ENCODE data around the gene ABCG2.
"Not testable (repeated sequence)": the region's sequence is repeated elsewhere in the genome, so short reads cannot be mapped to it uniquely, and the experiment has no call there.

ABCG2 gene

DNA sequence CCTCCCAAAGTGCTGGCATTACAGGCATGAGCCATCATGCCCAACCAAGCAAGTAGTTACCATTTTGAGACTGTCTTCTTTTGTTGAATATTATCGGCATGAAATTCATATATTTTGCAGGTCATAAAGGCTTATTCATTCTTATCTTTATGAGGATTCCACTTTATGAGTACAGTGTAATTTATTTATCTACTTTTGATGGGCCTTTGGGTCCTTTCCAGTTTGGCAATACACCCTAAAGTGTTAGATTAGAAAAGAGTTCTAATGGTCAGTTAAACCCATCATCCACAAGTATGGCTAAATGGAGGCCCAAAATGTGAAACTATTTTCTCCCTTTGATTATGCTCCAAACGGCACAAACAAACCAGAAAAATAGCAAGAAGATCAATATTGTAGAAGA lies 10.9 kb upstream of the ABCG2 start:
- no peaks in the 10 kb centered on the region for H3K9me3 ChIP-seq (ENCODE audit: control insufficient read depth, low read length)
- H3K27ac ChIP-seq (ENCODE audit: insufficient read depth, low read depth, low read length, poor library complexity, severe bottlenecking), result no peak overlapping the region
- 88 to 100% methylated on average over 1 to 2 of the region's 2 CpGs for WGBS, 2 experiments
- no peak overlapping the region for H3K4me3 ChIP-seq (ENCODE audit: insufficient read depth, low read depth, low read length)
- no peaks in the 10 kb centered on the region for H3K4me1 ChIP-seq (ENCODE audit: control insufficient read depth, insufficient read depth, low read length)
- no peaks in the 10 kb centered on the region for H3K27me3 ChIP-seq (ENCODE audit: control insufficient read depth, insufficient read depth, low read length, poor library complexity, severe bottlenecking)
- no peaks in the 10 kb centered on the region for H3K36me3 ChIP-seq (ENCODE audit: control insufficient read depth, insufficient read depth, low read length)

DNA sequence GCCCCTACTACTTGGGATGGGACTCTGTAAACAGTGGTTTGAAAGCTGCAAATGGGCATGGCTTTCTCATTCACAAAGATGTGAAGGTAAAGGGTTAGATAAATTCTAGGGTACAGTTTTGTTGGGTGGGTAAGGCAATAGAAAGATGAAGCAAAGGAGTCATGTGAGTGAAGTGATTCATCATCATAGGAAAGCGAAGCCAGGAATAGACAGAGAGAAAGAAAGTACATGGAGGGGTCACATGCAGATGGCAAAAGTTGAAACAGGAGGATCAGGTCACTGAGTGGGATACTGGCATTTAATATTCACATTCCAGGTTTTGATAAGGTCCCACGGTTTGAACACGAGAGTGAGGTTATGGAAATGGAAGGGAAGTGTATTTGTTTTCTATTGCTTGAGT lies 8.2 kb upstream of the ABCG2 start:
- no peak overlapping the region for H3K4me3 ChIP-seq (ENCODE audit: insufficient read depth, low read depth, low read length)
- peaks cover 9% of the 10 kb centered on the region for H3K4me1 ChIP-seq (ENCODE audit: control insufficient read depth, insufficient read depth, low read length)
- no peaks in the 10 kb centered on the region for H3K27me3 ChIP-seq (ENCODE audit: control insufficient read depth, insufficient read depth, low read length, poor library complexity, severe bottlenecking)
- no peak overlapping the region for H3K27ac ChIP-seq (ENCODE audit: insufficient read depth, low read depth, low read length, poor library complexity, severe bottlenecking)
- H3K9me3 ChIP-seq (ENCODE audit: control insufficient read depth, low read length), result no peaks in the 10 kb centered on the region
- 93 to 98% methylated on average over 2 to 3 of the region's 3 CpGs for WGBS, 2 experiments
- no peaks in the 10 kb centered on the region for H3K36me3 ChIP-seq (ENCODE audit: control insufficient read depth, insufficient read depth, low read length)

DNA sequence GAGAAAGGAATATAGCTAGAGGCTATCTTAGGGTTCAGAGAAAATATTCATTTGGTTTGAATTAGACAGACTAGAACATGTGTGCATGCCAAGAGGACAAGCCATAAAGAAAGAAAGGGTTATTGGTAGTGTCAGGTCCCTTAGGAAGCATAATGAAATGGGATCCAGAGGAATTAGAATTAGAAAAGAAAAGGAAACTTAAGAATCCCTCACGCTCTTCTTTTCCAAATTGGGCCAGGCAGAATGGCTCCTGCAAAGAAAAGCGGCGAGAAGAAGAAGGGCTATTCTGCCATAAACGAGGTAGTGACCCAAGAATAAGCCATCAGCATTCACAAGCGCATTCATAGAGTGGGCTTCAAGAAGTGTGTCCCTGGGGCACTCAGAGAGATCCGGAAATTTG lies 4.9 kb upstream of the ABCG2 start:
- Histone ChIP-seq H3K27me3 (ENCODE audit: control insufficient read depth, insufficient read depth, low read length, poor library complexity, severe bottlenecking) (peaks cover 12% of the 10 kb centered on the region), H3K4me3 (ENCODE audit: insufficient read depth, low read depth, low read length) (no peak overlapping the region), H3K27ac (ENCODE audit: insufficient read depth, low read depth, low read length, poor library complexity, severe bottlenecking) (peak overlapping the region; percentile 20), H3K9me3 (ENCODE audit: control insufficient read depth, low read length) (no peaks in the 10 kb centered on the region), H3K36me3 (ENCODE audit: control insufficient read depth, insufficient read depth, low read length) (no peaks in the 10 kb centered on the region), H3K4me1 (ENCODE audit: control insufficient read depth, insufficient read depth, low read length) (peaks cover 9% of the 10 kb centered on the region)
- 65 to 68% methylated on average over 6 of the region's 6 CpGs for WGBS, 2 experiments

GRCh38 chr4:88162626-88163025 lies 4.2 kb upstream of the ABCG2 start:
- Histone ChIP-seq H3K27me3 (ENCODE audit: control insufficient read depth, insufficient read depth, low read length, poor library complexity, severe bottlenecking) (peaks cover 19% of the 10 kb centered on the region), H3K4me3 (ENCODE audit: insufficient read depth, low read depth, low read length) (no peak overlapping the region), H3K9me3 (ENCODE audit: control insufficient read depth, low read length) (no peaks in the 10 kb centered on the region), H3K27ac (ENCODE audit: insufficient read depth, low read depth, low read length, poor library complexity, severe bottlenecking) (no peak overlapping the region), H3K4me1 (ENCODE audit: control insufficient read depth, insufficient read depth, low read length) (peaks cover 9% of the 10 kb centered on the region), H3K36me3 (ENCODE audit: control insufficient read depth, insufficient read depth, low read length) (no peaks in the 10 kb centered on the region)

GRCh38 chr4:88159229-88159725 lies 838 bp upstream of the ABCG2 start:
- no peaks in the 10 kb centered on the region for H3K36me3 ChIP-seq (ENCODE audit: control insufficient read depth, insufficient read depth, low read length)
- peak overlapping the region; percentile 44 for H3K4me3 ChIP-seq (ENCODE audit: insufficient read depth, low read depth, low read length)
- 16 to 21% methylated on average over 14 of the region's 14 CpGs for WGBS, 2 experiments
- no peak overlapping the region for H3K27ac ChIP-seq (ENCODE audit: insufficient read depth, low read depth, low read length, poor library complexity, severe bottlenecking)
- no peaks in the 10 kb centered on the region for H3K9me3 ChIP-seq (ENCODE audit: control insufficient read depth, low read length)
- H3K27me3 ChIP-seq (ENCODE audit: control insufficient read depth, insufficient read depth, low read length, poor library complexity, severe bottlenecking), result peaks cover 31% of the 10 kb centered on the region
- peaks cover 9% of the 10 kb centered on the region for H3K4me1 ChIP-seq (ENCODE audit: control insufficient read depth, insufficient read depth, low read length)

DNA sequence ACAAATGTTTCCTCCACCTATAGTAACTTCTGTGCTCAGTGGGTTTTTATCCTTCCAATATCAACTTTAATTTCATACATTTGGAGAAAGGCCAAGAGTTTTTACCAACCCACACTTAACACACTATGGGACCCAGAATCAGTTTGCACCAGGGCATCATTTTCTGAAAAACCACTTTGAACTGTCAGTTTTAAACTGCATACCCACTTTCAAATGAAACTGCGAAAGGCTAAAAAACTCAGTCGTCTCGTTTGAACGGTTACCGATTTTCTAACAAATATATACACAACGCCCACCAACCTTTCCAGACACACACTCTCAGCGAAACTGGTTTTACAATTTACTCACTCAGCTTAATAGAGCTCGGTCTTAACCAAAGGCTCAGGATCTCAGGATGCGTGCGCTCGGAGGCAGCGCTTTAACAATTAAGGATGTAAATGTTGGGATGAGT lies 376 bp downstream of the ABCG2 start:
- Histone ChIP-seq H3K27ac (ENCODE audit: insufficient read depth, low read depth, low read length, poor library complexity, severe bottlenecking) (no peak overlapping the region), H3K9me3 (ENCODE audit: control insufficient read depth, low read length) (no peaks in the 10 kb centered on the region), H3K4me3 (ENCODE audit: insufficient read depth, low read depth, low read length) (peak overlapping the region; percentile 44), H3K27me3 (ENCODE audit: control insufficient read depth, insufficient read depth, low read length, poor library complexity, severe bottlenecking) (peaks cover 31% of the 10 kb centered on the region), H3K36me3 (ENCODE audit: control insufficient read depth, insufficient read depth, low read length) (no peaks in the 10 kb centered on the region), H3K4me1 (ENCODE audit: control insufficient read depth, insufficient read depth, low read length) (peaks cover 4% of the 10 kb centered on the region)
- 8 to 10% methylated on average over 8 to 12 of the region's 12 CpGs for WGBS, 2 experiments

GRCh38 chr4:88152331-88152730 lies 6.1 kb downstream of the ABCG2 start:
- H3K4me1 ChIP-seq (ENCODE audit: control insufficient read depth, insufficient read depth, low read length); H3K27me3 ChIP-seq (ENCODE audit: control insufficient read depth, insufficient read depth, low read length, poor library complexity, severe bottlenecking); H3K4me3 ChIP-seq (ENCODE audit: insufficient read depth, low read depth, low read length); H3K9me3 ChIP-seq (ENCODE audit: control insufficient read depth, low read length); H3K27ac ChIP-seq (ENCODE audit: insufficient read depth, low read depth, low read length, poor library complexity, severe bottlenecking); H3K36me3 ChIP-seq (ENCODE audit: control insufficient read depth, insufficient read depth, low read length): not testable (repeated sequence)
- 62 to 70% methylated on average over 8 of the region's 8 CpGs for WGBS, 2 experiments

DNA sequence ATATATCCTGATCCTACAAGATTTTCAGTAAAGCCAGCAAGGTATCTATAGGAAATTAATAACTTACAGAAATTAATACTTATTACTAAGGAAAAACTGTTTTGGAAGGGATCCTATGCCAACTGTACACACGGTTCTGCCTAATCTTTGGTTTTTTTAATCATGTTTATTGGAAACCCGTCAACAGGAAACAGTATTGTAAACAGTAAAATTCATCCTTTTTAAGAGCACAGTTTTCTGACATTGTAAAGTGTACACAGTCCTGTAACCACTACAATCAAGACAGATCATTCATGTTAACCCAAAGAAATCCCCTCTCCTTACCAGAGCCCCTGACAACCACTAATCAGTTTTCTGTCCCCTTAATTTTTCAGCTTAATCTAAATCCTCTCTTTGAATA lies 9.9 kb downstream of the ABCG2 start:
- no peaks in the 10 kb centered on the region for H3K27me3 ChIP-seq (ENCODE audit: control insufficient read depth, insufficient read depth, low read length, poor library complexity, severe bottlenecking)
- no peaks in the 10 kb centered on the region for H3K9me3 ChIP-seq (ENCODE audit: control insufficient read depth, low read length)
- H3K4me1 ChIP-seq (ENCODE audit: control insufficient read depth, insufficient read depth, low read length), result no peaks in the 10 kb centered on the region
- no peaks in the 10 kb centered on the region for H3K36me3 ChIP-seq (ENCODE audit: control insufficient read depth, insufficient read depth, low read length)
- H3K4me3 ChIP-seq (ENCODE audit: insufficient read depth, low read depth, low read length), result no peak overlapping the region
- 93 to 100% methylated on average over 2 of the region's 2 CpGs for WGBS, 2 experiments
- no peak overlapping the region for H3K27ac ChIP-seq (ENCODE audit: insufficient read depth, low read depth, low read length, poor library complexity, severe bottlenecking)

GRCh38 chr4:88147799-88148217 lies 10.6 kb downstream of the ABCG2 start:
- no peaks in the 10 kb centered on the region for H3K9me3 ChIP-seq (ENCODE audit: control insufficient read depth, low read length)
- WGBS, 2 experiments, result 85 to 93% methylated on average over 4 of the region's 4 CpGs
- no peaks in the 10 kb centered on the region for H3K36me3 ChIP-seq (ENCODE audit: control insufficient read depth, insufficient read depth, low read length)
- no peak overlapping the region for H3K27ac ChIP-seq (ENCODE audit: insufficient read depth, low read depth, low read length, poor library complexity, severe bottlenecking)
- no peaks in the 10 kb centered on the region for H3K27me3 ChIP-seq (ENCODE audit: control insufficient read depth, insufficient read depth, low read length, poor library complexity, severe bottlenecking)
- no peaks in the 10 kb centered on the region for H3K4me1 ChIP-seq (ENCODE audit: control insufficient read depth, insufficient read depth, low read length)
- H3K4me3 ChIP-seq (ENCODE audit: insufficient read depth, low read depth, low read length), result no peak overlapping the region

DNA sequence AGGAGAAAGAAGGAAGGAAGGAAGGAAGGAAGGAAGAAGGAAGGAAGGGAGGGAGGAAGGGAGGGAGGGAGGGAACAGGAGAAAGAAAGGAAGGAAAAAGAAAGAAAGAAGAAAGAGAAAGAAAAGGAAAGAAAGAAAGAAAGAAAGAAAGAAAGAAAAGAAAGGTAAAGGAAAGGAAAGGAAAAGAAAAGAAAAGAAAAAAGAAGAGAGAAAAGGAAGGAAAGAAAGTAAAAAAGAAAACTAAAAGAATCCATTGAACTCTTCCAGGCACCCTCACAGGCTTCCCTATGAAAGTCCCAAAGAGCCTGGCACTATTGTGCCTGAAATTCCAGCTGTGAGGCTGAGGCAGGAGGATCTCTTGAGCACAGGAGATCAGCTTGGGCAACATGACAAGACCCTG lies 11.5 kb downstream of the ABCG2 start:
- Histone ChIP-seq H3K27ac (ENCODE audit: insufficient read depth, low read depth, low read length, poor library complexity, severe bottlenecking) (no peak overlapping the region), H3K4me3 (ENCODE audit: insufficient read depth, low read depth, low read length) (no peak overlapping the region), H3K27me3 (ENCODE audit: control insufficient read depth, insufficient read depth, low read length, poor library complexity, severe bottlenecking) (no peaks in the 10 kb centered on the region), H3K4me1 (ENCODE audit: control insufficient read depth, insufficient read depth, low read length) (no peaks in the 10 kb centered on the region), H3K36me3 (ENCODE audit: control insufficient read depth, insufficient read depth, low read length) (no peaks in the 10 kb centered on the region), H3K9me3 (ENCODE audit: control insufficient read depth, low read length) (no peaks in the 10 kb centered on the region)

GRCh38 chr4:88144866-88145300 lies 13.6 kb downstream of the ABCG2 start:
- Histone ChIP-seq H3K4me3 (ENCODE audit: insufficient read depth, low read depth, low read length) (no peak overlapping the region), H3K27ac (ENCODE audit: insufficient read depth, low read depth, low read length, poor library complexity, severe bottlenecking) (no peak overlapping the region), H3K9me3 (ENCODE audit: control insufficient read depth, low read length) (no peaks in the 10 kb centered on the region), H3K4me1 (ENCODE audit: control insufficient read depth, insufficient read depth, low read length) (no peaks in the 10 kb centered on the region), H3K27me3 (ENCODE audit: control insufficient read depth, insufficient read depth, low read length, poor library complexity, severe bottlenecking) (no peaks in the 10 kb centered on the region), H3K36me3 (ENCODE audit: control insufficient read depth, insufficient read depth, low read length) (no peaks in the 10 kb centered on the region)
- 91 to 94% methylated on average over 3 of the region's 3 CpGs for WGBS, 2 experiments
